ENCODE measurements around the gene FAM229A.
"Not testable (repeated sequence)": the region's sequence is repeated elsewhere in the genome, so short reads cannot be mapped to it uniquely, and the experiment has no call there.

Gene FAM229A

GRCh38 chr1:32355778-32356177 is 6.5 kb downstream of the FAM229A start:
- H3K4me2 ChIP-seq (ENCODE audit: insufficient read depth, low read length, poor library complexity, severe bottlenecking); H3K23ac ChIP-seq (ENCODE audit: low read depth, low read length, poor library complexity); H3K4me3 ChIP-seq (ENCODE audit: low read length in 2 of 2); H3K9ac ChIP-seq (ENCODE audit: low read depth, low read length, poor library complexity); H3K27me3 ChIP-seq (ENCODE audit: control insufficient read depth in 3 of 3, insufficient read depth in 3 of 3, low read depth in 1 of 3, low read length in 3 of 3); H3K9me3 ChIP-seq (replicated peaks in 1 of 2; ENCODE audit: control insufficient read depth in 2 of 2, insufficient read depth in 1 of 2, low read depth in 1 of 2, low read length in 2 of 2); H4K8ac ChIP-seq (ENCODE audit: low read depth, low read length); H2BK5ac ChIP-seq (ENCODE audit: low read length); H3K4ac ChIP-seq (ENCODE audit: low read length); H3K18ac ChIP-seq (ENCODE audit: low read length); H2AK5ac ChIP-seq (ENCODE audit: low read depth, low read length); H3K14ac ChIP-seq (ENCODE audit: low read length); H2BK12ac ChIP-seq (ENCODE audit: low read length); H3K36me3 ChIP-seq (replicated peaks in 1 of 2; ENCODE audit: control insufficient read depth in 2 of 2, insufficient read depth in 2 of 2, low read length in 2 of 2); H4K91ac ChIP-seq (ENCODE audit: low read depth, low read length, poor library complexity); H2BK120ac ChIP-seq (ENCODE audit: low read depth, low read length); H3K27ac ChIP-seq (replicated peaks; ENCODE audit: low read length); H2BK15ac ChIP-seq (ENCODE audit: low read length); DNase-seq (ENCODE audit: low spot score); H2AFZ ChIP-seq (ENCODE audit: low read length); H3K79me1 ChIP-seq (ENCODE audit: low read depth, low read length): not testable (repeated sequence)
- no CpG with 5 or more reads among the region's 6 CpGs for WGBS, 2 donors (ENCODE audit: extremely low coverage in 2 of 2, insufficient read length in 2 of 2, insufficient replicate concordance in 1 of 2)
- H3K4me1 ChIP-seq (ENCODE audit: control insufficient read depth in 2 of 2, insufficient read depth in 1 of 2, low read depth in 1 of 2, low read length in 2 of 2): peaks cover 4 to 24% of the 10 kb centered on the region in 2 donors

DNA sequence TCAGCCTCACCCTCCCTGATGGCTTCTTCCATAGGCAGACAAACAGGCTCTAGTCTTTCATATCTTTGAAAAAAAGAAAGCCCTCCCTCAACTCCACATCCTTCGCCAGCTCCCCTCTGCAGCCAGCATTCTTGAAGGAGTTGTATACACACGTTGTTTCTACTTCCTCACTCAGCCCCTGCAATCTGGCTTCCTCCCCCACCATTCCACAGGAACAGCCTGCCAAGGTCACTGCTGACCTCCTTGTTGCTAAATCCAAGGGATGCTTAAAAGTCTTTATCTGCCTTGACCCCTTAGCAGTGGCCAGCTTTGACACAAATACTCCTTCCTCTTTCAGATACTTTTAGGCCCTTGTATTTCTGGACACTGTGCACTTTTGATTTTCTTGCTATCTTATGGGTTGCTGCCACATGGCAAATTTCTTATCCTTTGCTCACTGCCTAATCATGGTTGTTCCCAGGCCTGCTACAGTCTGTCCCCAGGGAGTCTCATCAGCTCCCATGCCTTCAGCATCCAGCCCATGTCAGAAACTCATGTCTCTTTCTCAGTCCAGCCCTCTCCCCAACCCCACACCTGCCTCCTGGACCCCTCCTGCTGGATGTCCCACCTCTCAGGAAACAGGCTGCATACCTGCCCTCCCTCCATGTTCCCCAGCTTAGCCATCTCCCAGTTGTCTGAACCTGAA is 8.3 kb downstream of the FAM229A start:
- peaks cover 4 to 5% of the 10 kb centered on the region in 2 donors for H3K9me3 ChIP-seq (replicated peaks in 1 of 2; ENCODE audit: control insufficient read depth in 2 of 2, insufficient read depth in 1 of 2, low read depth in 1 of 2, low read length in 2 of 2)
- no peak for DNase-seq (ENCODE audit: low spot score)
- H2BK15ac ChIP-seq (ENCODE audit: low read length): no peak overlapping the region
- no peak overlapping the region for H2BK5ac ChIP-seq (ENCODE audit: low read length)
- peaks cover 0 to 3% of the 10 kb centered on the region in 2 donors for H3K36me3 ChIP-seq (replicated peaks in 1 of 2; ENCODE audit: control insufficient read depth in 2 of 2, insufficient read depth in 2 of 2, low read length in 2 of 2)
- no peak overlapping the region for H3K23ac ChIP-seq (ENCODE audit: low read depth, low read length, poor library complexity)
- no peak overlapping the region for H3K4ac ChIP-seq (ENCODE audit: low read length)
- WGBS, 2 donors (ENCODE audit: extremely low coverage in 2 of 2, insufficient read length in 2 of 2, insufficient replicate concordance in 1 of 2): no CpG with 5 or more reads among the region's 2 CpGs
- H2AK5ac ChIP-seq (ENCODE audit: low read depth, low read length): no peak overlapping the region
- no peaks in the 10 kb centered on the region for H3K27me3 ChIP-seq (ENCODE audit: control insufficient read depth in 3 of 3, insufficient read depth in 3 of 3, low read depth in 1 of 3, low read length in 3 of 3)
- H3K9ac ChIP-seq (ENCODE audit: low read depth, low read length, poor library complexity): no peak overlapping the region
- H3K4me3 ChIP-seq (ENCODE audit: low read length in 2 of 2): no peak overlapping the region
- no peak overlapping the region for H3K4me2 ChIP-seq (ENCODE audit: insufficient read depth, low read length, poor library complexity, severe bottlenecking)
- H2BK12ac ChIP-seq (ENCODE audit: low read length): no peak overlapping the region
- H3K14ac ChIP-seq (ENCODE audit: low read length): no peak overlapping the region
- no peak overlapping the region for H2AFZ ChIP-seq (ENCODE audit: low read length)
- no peak overlapping the region for H3K18ac ChIP-seq (ENCODE audit: low read length)
- no peak overlapping the region for H3K27ac ChIP-seq (replicated peaks; ENCODE audit: low read length)
- no peak overlapping the region for H4K91ac ChIP-seq (ENCODE audit: low read depth, low read length, poor library complexity)
- H2BK120ac ChIP-seq (ENCODE audit: low read depth, low read length): no peak overlapping the region
- H4K8ac ChIP-seq (ENCODE audit: low read depth, low read length): no peak overlapping the region
- no peaks in the 10 kb centered on the region for H3K79me1 ChIP-seq (ENCODE audit: low read depth, low read length)
- peaks cover 4 to 24% of the 10 kb centered on the region in 2 donors for H3K4me1 ChIP-seq (ENCODE audit: control insufficient read depth in 2 of 2, insufficient read depth in 1 of 2, low read depth in 1 of 2, low read length in 2 of 2)

DNA sequence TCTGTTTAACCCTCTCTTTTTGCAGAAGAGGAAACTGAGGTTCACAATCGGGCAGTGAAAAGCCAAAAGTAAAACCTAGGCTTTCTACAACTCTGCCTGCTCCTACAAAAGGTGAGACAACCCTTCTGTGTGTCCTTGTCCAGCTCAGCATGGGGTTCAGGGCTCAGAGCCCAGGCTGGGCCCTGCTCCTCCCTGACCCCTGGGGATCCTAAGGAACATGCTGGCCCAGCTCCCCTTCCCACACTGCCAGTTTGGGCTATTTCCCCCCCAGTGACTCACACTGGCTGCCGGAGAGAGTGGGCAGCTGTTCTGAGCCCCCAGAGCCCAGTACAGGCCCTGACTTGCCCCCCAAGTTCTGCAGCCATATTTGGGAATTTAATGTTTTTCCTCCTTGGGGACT is 8.9 kb downstream of the FAM229A start:
- no CpG with 5 or more reads among the region's 2 CpGs for whole genome bisulfite sequencing, 2 donors (ENCODE audit: extremely low coverage in 2 of 2, insufficient read length in 2 of 2, insufficient replicate concordance in 1 of 2)
- Histone ChIP-seq H2BK120ac (ENCODE audit: low read depth, low read length) (no peak overlapping the region), H3K18ac (ENCODE audit: low read length) (no peak overlapping the region), H3K4me1 (ENCODE audit: control insufficient read depth in 2 of 2, insufficient read depth in 1 of 2, low read depth in 1 of 2, low read length in 2 of 2) (peaks cover 4 to 24% of the 10 kb centered on the region in 2 donors), H3K23ac (ENCODE audit: low read depth, low read length, poor library complexity) (no peak overlapping the region), H3K27me3 (ENCODE audit: control insufficient read depth in 3 of 3, insufficient read depth in 3 of 3, low read depth in 1 of 3, low read length in 3 of 3) (no peaks in the 10 kb centered on the region), H3K9me3 (replicated peaks in 1 of 2; ENCODE audit: control insufficient read depth in 2 of 2, insufficient read depth in 1 of 2, low read depth in 1 of 2, low read length in 2 of 2) (peaks cover 4 to 5% of the 10 kb centered on the region in 2 donors), H3K36me3 (replicated peaks in 1 of 2; ENCODE audit: control insufficient read depth in 2 of 2, insufficient read depth in 2 of 2, low read length in 2 of 2) (peaks cover 0 to 1% of the 10 kb centered on the region in 2 donors), H3K79me1 (ENCODE audit: low read depth, low read length) (no peaks in the 10 kb centered on the region), H2BK15ac (ENCODE audit: low read length) (no peak overlapping the region), H3K4ac (ENCODE audit: low read length) (no peak overlapping the region), H2BK12ac (ENCODE audit: low read length) (no peak overlapping the region), H3K4me3 (ENCODE audit: low read length in 2 of 2) (no peak overlapping the region), H2AFZ (ENCODE audit: low read length) (no peak overlapping the region), H3K9ac (ENCODE audit: low read depth, low read length, poor library complexity) (no peak overlapping the region), H4K91ac (ENCODE audit: low read depth, low read length, poor library complexity) (no peak overlapping the region), H2AK5ac (ENCODE audit: low read depth, low read length) (no peak overlapping the region), H4K8ac (ENCODE audit: low read depth, low read length) (no peak overlapping the region), H3K27ac (replicated peaks; ENCODE audit: low read length) (no peak overlapping the region), H2BK5ac (ENCODE audit: low read length) (no peak overlapping the region), H3K4me2 (ENCODE audit: insufficient read depth, low read length, poor library complexity, severe bottlenecking) (no peak overlapping the region), H3K14ac (ENCODE audit: low read length) (no peak overlapping the region)
- no peak for DNase-seq (ENCODE audit: low spot score)

- no peak overlapping the region for H2AK5ac ChIP-seq (ENCODE audit: low read depth, low read length)
- peaks cover 4 to 5% of the 10 kb centered on the region in 2 donors for H3K9me3 ChIP-seq (replicated peaks in 1 of 2; ENCODE audit: control insufficient read depth in 2 of 2, insufficient read depth in 1 of 2, low read depth in 1 of 2, low read length in 2 of 2)
- no peak overlapping the region for H3K23ac ChIP-seq (ENCODE audit: low read depth, low read length, poor library complexity)
- WGBS, 2 donors (ENCODE audit: extremely low coverage in 2 of 2, insufficient read length in 2 of 2, insufficient replicate concordance in 1 of 2): no CpG with 5 or more reads among the region's 2 CpGs
- H4K8ac ChIP-seq (ENCODE audit: low read depth, low read length): no peak overlapping the region
- H2BK5ac ChIP-seq (ENCODE audit: low read length): no peak overlapping the region
- no peak overlapping the region for H2BK12ac ChIP-seq (ENCODE audit: low read length)
- H3K14ac ChIP-seq (ENCODE audit: low read length): no peak overlapping the region
- no peak overlapping the region for H2BK120ac ChIP-seq (ENCODE audit: low read depth, low read length)
- no peaks in the 10 kb centered on the region for H3K27me3 ChIP-seq (ENCODE audit: control insufficient read depth in 3 of 3, insufficient read depth in 3 of 3, low read depth in 1 of 3, low read length in 3 of 3)
- no peak overlapping the region for H3K4me2 ChIP-seq (ENCODE audit: insufficient read depth, low read length, poor library complexity, severe bottlenecking)
- H3K27ac ChIP-seq (replicated peaks; ENCODE audit: low read length): no peak overlapping the region
- no peak for DNase-seq (ENCODE audit: low spot score)
- no peak overlapping the region for H3K9ac ChIP-seq (ENCODE audit: low read depth, low read length, poor library complexity)
- H3K79me1 ChIP-seq (ENCODE audit: low read depth, low read length): no peaks in the 10 kb centered on the region
- peaks cover 4 to 24% of the 10 kb centered on the region in 2 donors for H3K4me1 ChIP-seq (ENCODE audit: control insufficient read depth in 2 of 2, insufficient read depth in 1 of 2, low read depth in 1 of 2, low read length in 2 of 2)
- H2AFZ ChIP-seq (ENCODE audit: low read length): no peak overlapping the region
- H2BK15ac ChIP-seq (ENCODE audit: low read length): no peak overlapping the region
- H4K91ac ChIP-seq (ENCODE audit: low read depth, low read length, poor library complexity): no peak overlapping the region
- H3K36me3 ChIP-seq (replicated peaks in 1 of 2; ENCODE audit: control insufficient read depth in 2 of 2, insufficient read depth in 2 of 2, low read length in 2 of 2): no peaks in the 10 kb centered on the region
- H3K4me3 ChIP-seq (ENCODE audit: low read length in 2 of 2): peak overlapping the region in 1 of 2 donors; percentile 88
- no peak overlapping the region for H3K18ac ChIP-seq (ENCODE audit: low read length)
- no peak overlapping the region for H3K4ac ChIP-seq (ENCODE audit: low read length)
Measured at GRCh38 chr1:32352831-32353383, 9.4 kb downstream of the FAM229A start.

Data from neuronal stem cell (in vitro differentiated cells).